Measurements from ENCODE around the gene ZNF358.

Gene ZNF358

DNA sequence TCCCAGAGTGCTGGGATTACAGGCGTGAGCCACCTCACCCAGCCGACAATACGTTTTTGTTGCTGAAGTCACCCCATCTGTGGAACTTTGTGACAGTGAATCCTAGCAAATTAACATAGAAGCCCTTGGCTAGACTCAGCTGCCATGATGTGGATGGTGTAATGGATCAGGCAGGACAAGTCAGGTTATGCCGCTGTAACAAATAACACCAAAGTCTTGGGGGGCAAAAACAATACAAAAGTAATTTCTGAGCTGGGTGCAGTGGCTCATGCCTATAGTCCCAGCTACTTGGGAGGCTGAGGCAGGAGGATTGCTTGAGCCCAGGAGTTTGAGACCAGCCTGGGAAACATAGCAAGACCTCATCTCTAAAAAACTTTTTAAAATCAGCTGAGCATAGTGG is 49.0 kb downstream of the ZNF358 start:
- H3K4me3 ChIP-seq (ENCODE audit: low read depth, low read length): no peak overlapping the region
- TF ChIP-seq, protein P1, sequence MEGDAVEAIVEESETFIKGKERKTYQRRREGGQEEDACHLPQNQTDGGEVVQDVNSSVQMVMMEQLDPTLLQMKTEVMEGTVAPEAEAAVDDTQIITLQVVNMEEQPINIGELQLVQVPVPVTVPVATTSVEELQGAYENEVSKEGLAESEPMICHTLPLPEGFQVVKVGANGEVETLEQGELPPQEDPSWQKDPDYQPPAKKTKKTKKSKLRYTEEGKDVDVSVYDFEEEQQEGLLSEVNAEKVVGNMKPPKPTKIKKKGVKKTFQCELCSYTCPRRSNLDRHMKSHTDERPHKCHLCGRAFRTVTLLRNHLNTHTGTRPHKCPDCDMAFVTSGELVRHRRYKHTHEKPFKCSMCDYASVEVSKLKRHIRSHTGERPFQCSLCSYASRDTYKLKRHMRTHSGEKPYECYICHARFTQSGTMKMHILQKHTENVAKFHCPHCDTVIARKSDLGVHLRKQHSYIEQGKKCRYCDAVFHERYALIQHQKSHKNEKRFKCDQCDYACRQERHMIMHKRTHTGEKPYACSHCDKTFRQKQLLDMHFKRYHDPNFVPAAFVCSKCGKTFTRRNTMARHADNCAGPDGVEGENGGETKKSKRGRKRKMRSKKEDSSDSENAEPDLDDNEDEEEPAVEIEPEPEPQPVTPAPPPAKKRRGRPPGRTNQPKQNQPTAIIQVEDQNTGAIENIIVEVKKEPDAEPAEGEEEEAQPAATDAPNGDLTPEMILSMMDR (IDR thresholded peaks at IDR 0.05; ENCODE audit: insufficient read depth, low read depth, low read length, missing control alignments): no peak
- no peak for DNase-seq (ENCODE audit: low read depth)

DNA sequence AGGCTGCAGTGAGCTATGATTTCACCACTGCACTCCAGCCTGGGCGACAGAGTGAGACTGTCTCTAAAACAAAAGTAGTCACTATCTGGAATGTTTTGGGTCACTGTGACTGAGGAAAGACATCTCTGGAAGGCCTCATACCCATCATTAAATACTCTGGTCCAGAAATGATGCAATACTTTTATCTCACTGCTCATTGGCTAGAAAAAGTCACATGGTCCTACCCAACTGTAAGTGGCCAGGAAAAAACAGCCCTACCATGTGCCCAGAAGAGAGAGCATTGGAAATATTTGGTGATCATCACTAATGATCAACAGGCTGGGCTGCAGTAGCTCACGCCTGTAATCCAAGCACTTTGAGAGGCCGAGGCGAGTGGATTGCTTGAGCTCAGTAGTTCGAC is 49.4 kb downstream of the ZNF358 start:
- DNase-seq (ENCODE audit: low read depth): no peak
- TF ChIP-seq, protein P1 (IDR thresholded peaks at IDR 0.05; ENCODE audit: insufficient read depth, low read depth, low read length, missing control alignments): no peak
- H3K4me3 ChIP-seq (ENCODE audit: low read depth, low read length): no peak overlapping the region
